ENCODE measurements around the gene RGS8. TPM values are rescaled to one million over a fixed set of nuclear protein-coding genes. Genes with fewer than 3 reads are reported as not detected.
A peak's percentile ranks its signal among the peaks of the same experiment; 100 is the strongest.
"Not testable (repeated sequence)": the region's sequence is repeated elsewhere in the genome, so short reads cannot be mapped to it uniquely, and the experiment has no call there.

Gene RGS8
- total RNA-seq, 4 donors from 2014 or later, result not detected

DNA sequence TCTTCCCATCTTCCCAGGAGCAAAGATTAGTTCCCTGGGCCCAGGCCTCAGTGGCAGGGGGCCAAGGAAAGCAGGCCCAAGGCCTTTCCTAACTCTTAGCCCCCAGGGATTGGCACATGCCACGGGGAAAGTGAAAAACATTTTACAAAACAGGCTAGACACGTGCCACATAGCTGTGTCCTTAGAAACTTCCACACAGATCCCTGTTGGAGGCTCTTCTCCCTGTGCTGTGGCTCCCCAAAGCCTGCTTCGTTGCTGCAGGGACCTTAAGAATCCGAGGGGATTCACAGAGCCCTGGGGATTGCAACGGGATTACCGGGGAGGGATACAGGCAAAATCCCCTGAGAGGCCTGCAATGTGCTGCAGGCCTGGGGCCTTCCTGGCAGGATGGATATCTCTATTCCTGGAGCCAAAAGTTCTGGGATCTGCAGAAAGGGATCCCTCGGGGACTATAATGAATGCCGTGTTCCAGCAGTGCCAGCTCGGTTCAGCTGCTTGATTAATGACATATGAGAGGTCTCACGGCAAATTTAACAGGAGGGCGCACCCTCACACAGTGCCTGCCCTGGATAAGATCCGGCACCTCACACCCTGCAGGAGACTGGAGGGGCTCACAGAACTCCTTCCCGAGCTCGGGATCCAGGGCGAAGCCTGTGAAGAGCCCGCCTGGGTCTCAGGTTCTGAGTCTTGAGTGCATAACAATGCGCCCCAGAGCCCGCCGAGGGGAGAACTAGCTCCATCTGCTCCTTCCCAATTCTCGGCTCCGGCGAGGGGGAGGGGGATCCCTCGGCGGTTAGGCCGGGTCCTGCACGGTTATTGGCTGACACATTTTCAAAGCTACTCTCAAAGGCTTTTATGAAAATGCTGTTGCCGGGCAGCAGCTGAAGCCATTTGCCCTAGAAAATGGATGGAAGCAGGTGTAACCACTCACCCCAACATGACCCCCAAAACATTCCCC, 15.3 kb upstream of the RGS8 start:
- H3K27ac ChIP-seq, result no peak overlapping the region
- peak; percentile 65 for ATAC-seq
- peaks cover 0 to 14% (median 0%) of the 10 kb centered on the region in 3 donors for H3K4me1 ChIP-seq
- WGBS, 2 donors (ENCODE audit: low coverage in 1 of 2), result 33 to 60% methylated on average over 1 to 3 of the region's 27 CpGs
- no peaks in the 10 kb centered on the region for H3K9me3 ChIP-seq
- H3K4me3 ChIP-seq, result no peak overlapping the region
- H3K27me3 ChIP-seq, result no peaks in the 10 kb centered on the region
- TF ChIP-seq POLR2AphosphoS5 (IDR thresholded peaks at IDR 0.05), result peak; percentile 8
- TF ChIP-seq, protein P1, sequence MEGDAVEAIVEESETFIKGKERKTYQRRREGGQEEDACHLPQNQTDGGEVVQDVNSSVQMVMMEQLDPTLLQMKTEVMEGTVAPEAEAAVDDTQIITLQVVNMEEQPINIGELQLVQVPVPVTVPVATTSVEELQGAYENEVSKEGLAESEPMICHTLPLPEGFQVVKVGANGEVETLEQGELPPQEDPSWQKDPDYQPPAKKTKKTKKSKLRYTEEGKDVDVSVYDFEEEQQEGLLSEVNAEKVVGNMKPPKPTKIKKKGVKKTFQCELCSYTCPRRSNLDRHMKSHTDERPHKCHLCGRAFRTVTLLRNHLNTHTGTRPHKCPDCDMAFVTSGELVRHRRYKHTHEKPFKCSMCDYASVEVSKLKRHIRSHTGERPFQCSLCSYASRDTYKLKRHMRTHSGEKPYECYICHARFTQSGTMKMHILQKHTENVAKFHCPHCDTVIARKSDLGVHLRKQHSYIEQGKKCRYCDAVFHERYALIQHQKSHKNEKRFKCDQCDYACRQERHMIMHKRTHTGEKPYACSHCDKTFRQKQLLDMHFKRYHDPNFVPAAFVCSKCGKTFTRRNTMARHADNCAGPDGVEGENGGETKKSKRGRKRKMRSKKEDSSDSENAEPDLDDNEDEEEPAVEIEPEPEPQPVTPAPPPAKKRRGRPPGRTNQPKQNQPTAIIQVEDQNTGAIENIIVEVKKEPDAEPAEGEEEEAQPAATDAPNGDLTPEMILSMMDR (IDR thresholded peaks at IDR 0.05), result no peak
- no peaks in the 10 kb centered on the region for H3K36me3 ChIP-seq

DNA sequence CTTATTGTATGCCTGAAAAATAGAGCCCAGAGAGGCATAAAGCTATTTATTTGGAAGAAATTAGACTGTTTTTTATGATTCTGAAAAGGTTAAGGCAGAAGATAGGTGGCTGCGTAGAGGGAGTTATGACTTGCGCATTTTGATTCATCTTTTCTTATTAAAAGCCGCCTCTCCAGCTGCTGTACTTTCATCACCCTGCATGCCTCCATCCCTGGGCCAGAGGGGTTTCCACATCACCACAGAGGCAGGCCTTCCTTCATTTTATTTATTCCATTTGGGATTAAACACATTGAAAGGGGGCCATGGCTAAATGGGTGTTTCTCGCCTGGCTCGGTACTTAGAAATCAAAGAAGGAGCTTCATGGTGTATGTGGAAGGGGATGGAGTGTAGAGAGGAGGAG, 14.6 kb upstream of the RGS8 start:
- no peak for TF ChIP-seq POLR2A (IDR thresholded peaks at IDR 0.05)
- TF ChIP-seq, protein P1 (IDR thresholded peaks at IDR 0.05), result no peak
- TF ChIP-seq POLR2AphosphoS5 (IDR thresholded peaks at IDR 0.05), result no peak
- no peak for TF ChIP-seq EP300 (IDR thresholded peaks at IDR 0.05)
- H3K4me1 ChIP-seq, result peaks cover 0 to 14% (median 0%) of the 10 kb centered on the region in 3 donors
- peak; percentile 25 for ATAC-seq
- H3K4me3 ChIP-seq, result no peak overlapping the region
- no peaks in the 10 kb centered on the region for H3K27me3 ChIP-seq
- no peaks in the 10 kb centered on the region for H3K36me3 ChIP-seq
- no peaks in the 10 kb centered on the region for H3K9me3 ChIP-seq
- 73 to 90% methylated on average over 3 to 5 of the region's 5 CpGs for WGBS, 2 donors (ENCODE audit: low coverage in 1 of 2)
- H3K27ac ChIP-seq, result no peak overlapping the region

DNA sequence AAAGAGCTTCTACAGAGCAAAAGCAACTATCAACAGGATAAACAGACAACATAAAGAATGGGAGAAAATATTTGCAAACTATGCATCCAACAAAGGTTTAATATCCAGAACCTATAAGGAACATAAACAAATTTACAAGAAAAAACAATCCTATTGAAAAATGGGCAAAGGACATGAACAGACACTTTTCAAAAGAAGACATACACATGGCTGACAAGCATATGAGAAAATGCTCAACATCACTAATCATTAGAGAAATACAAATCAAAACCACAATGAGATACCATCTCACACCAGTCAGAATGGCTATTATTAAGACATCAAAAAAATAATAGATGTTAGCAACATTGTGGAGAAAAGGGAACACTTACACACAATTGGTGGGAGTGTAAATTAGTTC, 8.8 kb upstream of the RGS8 start:
- not testable (repeated sequence) for H3K4me1 ChIP-seq, H3K27ac ChIP-seq, ATAC-seq

DNA sequence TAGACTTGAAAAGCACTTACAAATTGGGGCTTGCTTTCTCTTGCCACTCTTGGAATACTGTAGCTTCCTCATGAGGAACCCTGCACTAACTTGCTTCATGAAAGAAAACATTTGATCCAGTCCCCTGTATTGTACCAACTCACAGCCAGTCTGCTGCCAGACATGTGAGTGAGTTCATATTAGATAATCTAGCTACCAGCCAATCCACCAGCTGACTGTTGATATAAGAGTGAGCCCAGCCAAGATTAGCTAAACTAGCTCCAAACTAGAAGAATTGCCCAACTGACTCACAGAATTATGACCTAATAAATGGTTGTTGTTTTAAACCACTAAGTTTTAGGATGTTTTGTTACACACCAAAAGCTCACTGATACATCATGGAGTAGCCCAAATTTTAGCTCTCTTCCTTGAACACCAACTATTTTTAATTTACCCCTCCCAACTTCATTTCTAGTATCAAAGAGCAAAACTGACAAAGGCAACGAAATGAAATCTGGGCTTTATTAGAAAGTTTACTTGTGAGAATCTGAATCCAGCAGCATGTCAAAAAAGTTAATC, 6.6 kb upstream of the RGS8 start:
- H3K36me3 ChIP-seq, result no peaks in the 10 kb centered on the region
- no peaks in the 10 kb centered on the region for H3K9me3 ChIP-seq
- TF ChIP-seq, protein P1 (IDR thresholded peaks at IDR 0.05), result no peak
- no peak for TF ChIP-seq POLR2A (IDR thresholded peaks at IDR 0.05)
- TF ChIP-seq EP300 (IDR thresholded peaks at IDR 0.05), result no peak
- TF ChIP-seq POLR2AphosphoS5 (IDR thresholded peaks at IDR 0.05), result no peak
- no peaks in the 10 kb centered on the region for H3K27me3 ChIP-seq
- no peak overlapping the region for H3K4me3 ChIP-seq
- no peak for ATAC-seq
- H3K27ac ChIP-seq, result no peak overlapping the region
- 59% methylated on average over 1 of the region's 1 CpG; no CpG with 5 or more reads in 1 of the 2 donors for WGBS, 2 donors (ENCODE audit: low coverage in 1 of 2)
- no peaks in the 10 kb centered on the region for H3K4me1 ChIP-seq

More for the DNA sequence above, 8.8 kb upstream of the RGS8 start:
- H3K4me3 ChIP-seq, H3K27me3 ChIP-seq, H3K36me3 ChIP-seq, H3K9me3 ChIP-seq: not testable (repeated sequence)

DNA sequence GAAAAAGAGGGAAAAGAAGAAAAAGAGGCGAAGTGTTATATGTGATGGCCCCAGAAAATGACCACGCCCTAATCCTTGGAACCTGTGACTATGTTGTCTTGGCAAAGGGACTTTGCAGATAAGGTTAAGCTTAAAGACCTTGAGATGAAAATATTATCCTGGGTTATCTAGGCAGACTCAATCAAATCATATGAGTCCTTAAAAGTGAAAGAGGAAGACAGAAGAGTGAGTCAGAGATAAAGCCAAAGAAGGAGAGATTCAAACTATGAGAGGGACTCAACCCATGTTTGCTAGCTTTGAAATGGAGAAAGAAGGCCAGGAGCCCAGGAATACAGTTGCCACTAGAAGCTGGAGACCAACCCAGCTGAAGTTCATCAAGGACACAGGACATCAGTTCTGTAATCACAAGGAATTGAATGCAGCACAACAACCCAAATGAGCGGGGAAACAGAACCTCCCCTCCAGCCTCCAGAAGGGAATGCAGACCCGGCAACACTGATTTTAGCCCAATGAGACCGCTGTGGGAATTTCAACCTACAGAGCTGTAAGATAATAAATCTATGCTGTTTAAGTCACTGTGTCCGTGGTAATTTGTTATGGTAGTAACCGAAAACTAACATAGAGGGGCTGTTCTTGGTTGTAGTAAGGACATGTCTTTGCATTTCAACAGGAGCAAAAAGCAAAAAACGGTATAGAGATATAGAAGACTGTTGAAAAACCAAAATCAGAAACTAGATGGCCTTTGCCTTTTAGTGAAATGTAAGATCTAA, 4.2 kb upstream of the RGS8 start:
- no peak overlapping the region for H3K4me3 ChIP-seq
- H3K4me1 ChIP-seq, result no peaks in the 10 kb centered on the region
- WGBS, 2 donors (ENCODE audit: low coverage in 1 of 2), result 80 to 89% methylated on average over 5 to 8 of the region's 8 CpGs
- TF ChIP-seq, protein P1 (IDR thresholded peaks at IDR 0.05), result no peak
- no peak overlapping the region for H3K27ac ChIP-seq
- H3K36me3 ChIP-seq, result no peaks in the 10 kb centered on the region
- no peak for ATAC-seq
- H3K9me3 ChIP-seq, result no peaks in the 10 kb centered on the region
- H3K27me3 ChIP-seq, result peaks cover 19% of the 10 kb centered on the region

All from gastroesophageal sphincter (tissue), 4 donors.